IMR-90 (cell line): ENCODE results near the gene ROBO2. TPM values are rescaled to one million over a fixed set of nuclear protein-coding genes. Genes with fewer than 3 reads are reported as not detected.

Experiments used
- ATAC-seq: fragments of 200-7000 bp; cut with Tn5 transposase; 2 replicates; pipeline ENCODE4 v1.9.1; 2020; ENCODE audit warnings: low read depth, mild to moderate bottlenecking, moderate library complexity
- BruUV-seq: library from RNA; stranded (reverse); fragments of 400-500 nt; replicated peaks from 2 replicates; lab custom pipeline; 2021; lab: Mats Ljungman, UMichigan
- CTCF ChIA-PET: fragments of 300-600 bp; formaldehyde crosslinking; extraction: SDS; loops from one replicate; lab custom pipeline; 2021; ENCODE audit warnings: antibody characterized with exemption; lab: Yijun Ruan, JAX
- POLR2A ChIA-PET: fragments of 300-600 bp; sonication (Branson Sonifier 250); formaldehyde crosslinking; loops from one replicate; lab custom pipeline; 2022; ENCODE audit warnings: antibody characterized with exemption; ENCODE audit not compliant: unreplicated experiment; lab: Charles Lee
- DNase-seq: peaks from one replicate; pipeline ENCODE4 v3.0.0; 2013
- H2AFZ ChIP-seq: replicated peaks from 2 replicates; pipeline ENCODE3; 2013; ENCODE audit warnings: low read length, mild to moderate bottlenecking; ENCODE audit not compliant: poor library complexity
- H2AK5ac ChIP-seq: 2 replicates; pipeline ENCODE4 v1.6.1; 2013; ENCODE audit warnings: low read depth, low read length, inconsistent platforms
- H2AK9ac ChIP-seq: replicated peaks from 2 replicates; pipeline ENCODE3; 2013; ENCODE audit warnings: mild to moderate bottlenecking, low read depth, low read length, moderate library complexity; ENCODE audit not compliant: poor library complexity
- H2BK120ac ChIP-seq: 2 replicates; pipeline ENCODE4 v1.6.1; 2013; ENCODE audit warnings: low read depth, low read length, inconsistent platforms
- H2BK15ac ChIP-seq: 3 replicates; pipeline ENCODE4 v1.6.1; 2013; ENCODE audit warnings: low read depth, low read length, inconsistent platforms
- H2BK20ac ChIP-seq: 2 replicates; pipeline ENCODE4 v1.6.1; 2013; ENCODE audit warnings: low read depth, mild to moderate bottlenecking, inconsistent platforms, low read length, moderate library complexity
- H2BK5ac ChIP-seq: 2 replicates; pipeline ENCODE4 v1.6.1; 2013; ENCODE audit warnings: mild to moderate bottlenecking, low read depth, low read length, inconsistent platforms; ENCODE audit not compliant: poor library complexity, severe bottlenecking
- H3K14ac ChIP-seq: replicated peaks from 2 replicates; pipeline ENCODE4 v1.6.1; 2013; ENCODE audit warnings: low read depth, low read length, inconsistent platforms
- H3K18ac ChIP-seq: 2 replicates; pipeline ENCODE4 v1.6.1; 2013; ENCODE audit warnings: low read depth, low read length, control low read depth
- H3K23ac ChIP-seq: 2 replicates; pipeline ENCODE4 v1.6.1; 2013; ENCODE audit warnings: low read depth, low read length, inconsistent platforms
- H3K27ac ChIP-seq: 2 replicates; pipeline ENCODE4 v1.5.1; 2013; ENCODE audit warnings: mild to moderate bottlenecking, control low read depth, low read length; ENCODE audit not compliant: insufficient read depth
- H3K27me3 ChIP-seq: 2 replicates; pipeline ENCODE4 v1.6.1; 2013; ENCODE audit warnings: low read length; ENCODE audit not compliant: control insufficient read depth, insufficient read depth
- H3K36me3 ChIP-seq: 2 replicates; pipeline ENCODE4 v1.6.1; 2013; ENCODE audit warnings: low read length, mixed read lengths; ENCODE audit not compliant: control insufficient read depth, insufficient read depth
- H3K4ac ChIP-seq: 2 replicates; pipeline ENCODE4 v1.6.1; 2013; ENCODE audit warnings: low read depth, low read length, inconsistent platforms
- H3K4me1 ChIP-seq: 2 replicates; pipeline ENCODE4 v1.6.1; 2013; ENCODE audit warnings: low read length, mixed read lengths; ENCODE audit not compliant: control insufficient read depth, insufficient read depth
- H3K4me2 ChIP-seq: 2 replicates; pipeline ENCODE4 v1.6.1; 2013; ENCODE audit warnings: low read depth, mild to moderate bottlenecking, control low read depth, low read length, moderate library complexity
- H3K4me3 ChIP-seq: 2 replicates; pipeline ENCODE4 v1.5.1; 2013; ENCODE audit warnings: low read depth, mild to moderate bottlenecking, control low read depth, low read length, moderate library complexity; ENCODE audit not compliant: insufficient read depth
- H3K56ac ChIP-seq: 2 replicates; pipeline ENCODE4 v1.6.1; 2013; ENCODE audit warnings: low read length, inconsistent platforms; ENCODE audit not compliant: insufficient read depth; ENCODE audit errors: extremely low read depth
- H3K79me1 ChIP-seq, 2 experiments: 2 replicates each; pipeline ENCODE4 v1.6.1; 2013; ENCODE audit warnings: low read length in 2 of 2, inconsistent platforms in 1 of 2, low read depth in 1 of 2
- H3K9ac ChIP-seq: 2 replicates; pipeline ENCODE4 v1.6.1; 2013; ENCODE audit warnings: low read depth, low read length, control low read depth
- H3K9me1 ChIP-seq: 2 replicates; pipeline ENCODE4 v1.6.1; 2013; ENCODE audit warnings: low read length, inconsistent platforms; ENCODE audit not compliant: insufficient read depth
- H3K9me3 ChIP-seq: 2 replicates; pipeline ENCODE4 v1.6.1; 2013; ENCODE audit warnings: low read length; ENCODE audit not compliant: control insufficient read depth, insufficient read depth
- H4K20me1 ChIP-seq: 2 replicates; pipeline ENCODE4 v1.6.1; 2013; ENCODE audit warnings: low read length, inconsistent platforms; ENCODE audit not compliant: insufficient read depth
- H4K5ac ChIP-seq: 2 replicates; pipeline ENCODE4 v1.6.1; 2013; ENCODE audit warnings: mild to moderate bottlenecking, low read depth, low read length, control low read depth
- H4K8ac ChIP-seq, 2 experiments: 2 replicates each; pipeline ENCODE4 v1.6.1; 2013; ENCODE audit warnings: low read depth in 2 of 2, low read length in 2 of 2, control low read depth in 1 of 2, inconsistent platforms in 1 of 2
- H4K91ac ChIP-seq: 2 replicates; pipeline ENCODE4 v1.6.1; 2013; ENCODE audit warnings: low read depth, low read length, inconsistent platforms; ENCODE audit not compliant: insufficient read depth
- BHLHE40 ChIP-seq: fragments of 150-350 bp; IDR thresholded peaks from 2 replicates; pipeline ENCODE4 v1.6.1; 2016; ENCODE audit warnings: mild to moderate bottlenecking, low read depth, low read length
- CEBPB ChIP-seq: IDR thresholded peaks from 2 replicates; pipeline ENCODE4 v1.6.1; 2012; ENCODE audit warnings: low read depth, low read length, improper control_type of control experiment
- CHD1 ChIP-seq: IDR thresholded peaks from 2 replicates; pipeline ENCODE4 v1.6.1; 2012; ENCODE audit warnings: low read depth, low read length, improper control_type of control experiment
- FOS ChIP-seq: fragments of 150-350 bp; IDR thresholded peaks from 2 replicates; pipeline ENCODE4 v1.6.1; 2016; ENCODE audit warnings: low read depth, low read length
- MAFK ChIP-seq: IDR thresholded peaks from 2 replicates; pipeline ENCODE4 v1.6.1; 2012; ENCODE audit warnings: low read depth, low read length, improper control_type of control experiment
- MAZ ChIP-seq: IDR thresholded peaks from 2 replicates; pipeline ENCODE4 v1.6.1; 2012; ENCODE audit warnings: low read depth, mild to moderate bottlenecking, low read length, improper control_type of control experiment, moderate library complexity, borderline replicate concordance
- MXI1 ChIP-seq: IDR thresholded peaks from 2 replicates; pipeline ENCODE4 v1.6.1; 2012; ENCODE audit warnings: low read depth, mild to moderate bottlenecking, low read length, moderate library complexity, borderline replicate concordance
- NFE2L2 ChIP-seq: fragments of 150-350 bp; IDR thresholded peaks from 2 replicates; pipeline ENCODE4 v1.6.1; 2016; ENCODE audit warnings: low read depth, mild to moderate bottlenecking, low read length
- POLR2A ChIP-seq: IDR thresholded peaks from 2 replicates; pipeline ENCODE4 v1.6.1; 2012; ENCODE audit warnings: mild to moderate bottlenecking, low read depth, low read length
- RAD21 ChIP-seq: IDR thresholded peaks from 2 replicates; pipeline ENCODE4 v1.6.1; 2012; ENCODE audit warnings: low read length, improper control_type of control experiment
- RCOR1 ChIP-seq: IDR thresholded peaks from 2 replicates; pipeline ENCODE4 v1.6.1; 2012; ENCODE audit warnings: mild to moderate bottlenecking, low read length, improper control_type of control experiment; ENCODE audit not compliant: insufficient replicate concordance
- RFX5 ChIP-seq: IDR thresholded peaks from 2 replicates; pipeline ENCODE4 v1.8.0; 2012; ENCODE audit warnings: low read depth, mild to moderate bottlenecking, low read length, moderate library complexity
- SMC3 ChIP-seq: fragments of 150-350 bp; IDR thresholded peaks from 2 replicates; pipeline ENCODE4 v1.6.1; 2016; ENCODE audit warnings: low read depth, mild to moderate bottlenecking, antibody characterized with exemption, low read length, moderate library complexity
- WGBS, 2 experiments: methylation state at CpG; one replicate each; pipeline versions ENCODE4 v1.1.5 to v1.1.7; 2013; ENCODE audit warnings: missing lambda C conversion rate in 2 of 2; ENCODE audit not compliant: insufficient read length in 1 of 2; ENCODE audit errors: extremely low coverage in 2 of 2; 5-methylcytosine and 5-hydroxymethylcytosine counted together
- dilution Hi-C: fragments of 300-500 bp; cut with HindIII; formaldehyde crosslinking; loops from one replicate; pipeline ENCODE4 v1.14.3; 2018; ENCODE audit warnings: low sequenced_read_pairs; ENCODE audit not compliant: unreplicated experiment
- in situ Hi-C: fragments of 300-500 bp; cut with MboI; formaldehyde crosslinking; loops from 3 replicates; pipeline ENCODE4 v1.14.3; 2019; ENCODE audit warnings: low sequenced_read_pairs, inconsistent platforms, mixed read lengths
- intact Hi-C: fragments of 100-400 bp; cut with micrococcal nuclease; formaldehyde crosslinking; loops from 2 replicates; pipeline ENCODE4 v1.10.0; 2022
- polyA plus RNA-seq, 3 experiments: library from polyadenylated mRNA; depleted of rRNA; stranded (reverse); fragments of >200 nt; gene quantifications; 2 replicates each; pipeline ENCODE4 v1.2.3, GENCODE V29; 2012; ENCODE audit warnings: low replicate concordance in 1 of 3
- total RNA-seq: library from RNA; depleted of rRNA; stranded (reverse); fragments of >200 nt; gene quantifications from 2 replicates; pipeline ENCODE4 v1.2.3, GENCODE V29; 2012
- TF ChIP-seq, protein P1 (sequence below): fragments of 150-350 bp; IDR thresholded peaks from 2 replicates; pipeline ENCODE4 v1.6.1; 2016; ENCODE audit warnings: low read depth, mild to moderate bottlenecking, low read length, moderate library complexity, borderline replicate concordance
- TF ChIP-seq, protein P2 (sequence below): conservative IDR thresholded peaks from 2 replicates; pipeline ENCODE4 v1.5.1; 2012; ENCODE audit warnings: mild to moderate bottlenecking, low read depth, low read length, improper control_type of control experiment
- TF ChIP-seq, protein P3 (sequence below): fragments of 150-350 bp; IDR thresholded peaks from 2 replicates; pipeline ENCODE4 v1.6.1; 2017; ENCODE audit warnings: mild to moderate bottlenecking, antibody characterized with exemption, low read length, low read depth

Gene ROBO2
- total and polyA plus RNA-seq, 2 of the 4 experiments (the other 2 are of a cell fraction) = 9.3 to 14.5 TPM

DNA sequence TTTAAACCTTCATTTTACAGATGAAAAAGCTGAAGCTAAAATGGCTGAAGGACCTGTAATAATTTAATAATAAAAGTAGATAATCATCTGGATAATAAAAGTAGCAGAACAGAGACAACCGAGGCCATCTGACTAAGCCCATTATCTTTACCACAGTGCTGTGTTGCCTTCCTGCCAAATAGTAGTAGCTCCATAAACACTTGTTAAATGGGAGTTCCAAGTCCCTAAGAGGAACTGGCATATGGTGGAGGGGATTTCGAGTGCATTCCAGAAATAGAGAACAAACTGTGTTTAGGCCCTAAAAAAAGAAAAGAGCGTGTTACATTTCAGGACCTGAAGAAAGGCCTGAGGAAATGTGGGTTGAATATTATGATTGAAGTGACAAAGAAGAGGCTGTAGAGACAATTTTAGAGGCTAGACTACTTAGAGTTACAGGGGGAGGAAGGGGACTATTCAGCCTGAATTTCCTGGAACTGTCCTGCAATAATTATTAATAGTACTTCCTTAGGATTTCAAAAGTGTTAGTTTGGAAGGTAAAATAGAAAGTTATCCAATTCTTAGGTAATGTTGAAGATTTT is 424.3 kb downstream of the ROBO2 start:
- POLR2A ChIA-PET = no interaction called here
- TF ChIP-seq NFE2L2 (no peak), RFX5 (no peak), MXI1 (no peak), CHD1 (no peak), RAD21 (no peak), CEBPB (no peak), SMC3 (no peak), RCOR1 (no peak), MAFK (no peak), MAZ (no peak), FOS (no peak), POLR2A (no peak), BHLHE40 (no peak)
- TF ChIP-seq, protein P1, sequence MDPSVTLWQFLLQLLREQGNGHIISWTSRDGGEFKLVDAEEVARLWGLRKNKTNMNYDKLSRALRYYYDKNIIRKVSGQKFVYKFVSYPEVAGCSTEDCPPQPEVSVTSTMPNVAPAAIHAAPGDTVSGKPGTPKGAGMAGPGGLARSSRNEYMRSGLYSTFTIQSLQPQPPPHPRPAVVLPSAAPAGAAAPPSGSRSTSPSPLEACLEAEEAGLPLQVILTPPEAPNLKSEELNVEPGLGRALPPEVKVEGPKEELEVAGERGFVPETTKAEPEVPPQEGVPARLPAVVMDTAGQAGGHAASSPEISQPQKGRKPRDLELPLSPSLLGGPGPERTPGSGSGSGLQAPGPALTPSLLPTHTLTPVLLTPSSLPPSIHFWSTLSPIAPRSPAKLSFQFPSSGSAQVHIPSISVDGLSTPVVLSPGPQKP = no peak
- TF ChIP-seq, protein P2, sequence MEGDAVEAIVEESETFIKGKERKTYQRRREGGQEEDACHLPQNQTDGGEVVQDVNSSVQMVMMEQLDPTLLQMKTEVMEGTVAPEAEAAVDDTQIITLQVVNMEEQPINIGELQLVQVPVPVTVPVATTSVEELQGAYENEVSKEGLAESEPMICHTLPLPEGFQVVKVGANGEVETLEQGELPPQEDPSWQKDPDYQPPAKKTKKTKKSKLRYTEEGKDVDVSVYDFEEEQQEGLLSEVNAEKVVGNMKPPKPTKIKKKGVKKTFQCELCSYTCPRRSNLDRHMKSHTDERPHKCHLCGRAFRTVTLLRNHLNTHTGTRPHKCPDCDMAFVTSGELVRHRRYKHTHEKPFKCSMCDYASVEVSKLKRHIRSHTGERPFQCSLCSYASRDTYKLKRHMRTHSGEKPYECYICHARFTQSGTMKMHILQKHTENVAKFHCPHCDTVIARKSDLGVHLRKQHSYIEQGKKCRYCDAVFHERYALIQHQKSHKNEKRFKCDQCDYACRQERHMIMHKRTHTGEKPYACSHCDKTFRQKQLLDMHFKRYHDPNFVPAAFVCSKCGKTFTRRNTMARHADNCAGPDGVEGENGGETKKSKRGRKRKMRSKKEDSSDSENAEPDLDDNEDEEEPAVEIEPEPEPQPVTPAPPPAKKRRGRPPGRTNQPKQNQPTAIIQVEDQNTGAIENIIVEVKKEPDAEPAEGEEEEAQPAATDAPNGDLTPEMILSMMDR = no peak
- TF ChIP-seq, protein P3, sequence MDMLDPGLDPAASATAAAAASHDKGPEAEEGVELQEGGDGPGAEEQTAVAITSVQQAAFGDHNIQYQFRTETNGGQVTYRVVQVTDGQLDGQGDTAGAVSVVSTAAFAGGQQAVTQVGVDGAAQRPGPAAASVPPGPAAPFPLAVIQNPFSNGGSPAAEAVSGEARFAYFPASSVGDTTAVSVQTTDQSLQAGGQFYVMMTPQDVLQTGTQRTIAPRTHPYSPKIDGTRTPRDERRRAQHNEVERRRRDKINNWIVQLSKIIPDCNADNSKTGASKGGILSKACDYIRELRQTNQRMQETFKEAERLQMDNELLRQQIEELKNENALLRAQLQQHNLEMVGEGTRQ = no peak
- H3K9ac ChIP-seq = no peak overlapping the region
- dilution Hi-C loops = no loop called here
- H3K79me1 ChIP-seq = no peaks in the 10 kb centered on the region
- no peak overlapping the region for H2BK5ac ChIP-seq
- no peaks in the 10 kb centered on the region for H3K36me3 ChIP-seq
- H2BK120ac ChIP-seq = no peak overlapping the region
- in situ Hi-C loops = no loop called here
- H3K56ac ChIP-seq = no peak overlapping the region
- no peak overlapping the region for H3K27ac ChIP-seq
- no peak overlapping the region for H2BK20ac ChIP-seq
- H3K27me3 ChIP-seq = no peaks in the 10 kb centered on the region
- H4K8ac ChIP-seq = no peak overlapping the region
- WGBS, 2 experiments = 83% methylated on average over 2 of the region's 3 CpGs; no CpG with 5 or more reads in 1 of the 2 experiments
- H2BK15ac ChIP-seq = no peak overlapping the region
- H3K23ac ChIP-seq = no peak overlapping the region
- no peak overlapping the region for H4K5ac ChIP-seq
- H2AFZ ChIP-seq = no peak overlapping the region
- intact Hi-C loops = no loop called here
- no peaks in the 10 kb centered on the region for H4K20me1 ChIP-seq
- H2AK9ac ChIP-seq = no peak overlapping the region
- H3K9me1 ChIP-seq = no peaks in the 10 kb centered on the region
- H3K4ac ChIP-seq = no peak overlapping the region
- no peak for ATAC-seq
- no peaks in the 10 kb centered on the region; the same call in 1 of the 2 replicates for H3K9me3 ChIP-seq
- H2AK5ac ChIP-seq = no peak overlapping the region
- CTCF ChIA-PET = interaction anchor here (0.5 kb wide), 1 partner anchor 22 kb away, joined by 9 read pairs; no protein-coding TSS in a partner anchor
- H3K4me2 ChIP-seq = no peak overlapping the region
- no peak for DNase-seq
- no peak overlapping the region for H3K14ac ChIP-seq
- H3K4me1 ChIP-seq = no peaks in the 10 kb centered on the region
- no TSS peak for BruUV-seq
- no peak overlapping the region for H3K4me3 ChIP-seq
- H4K91ac ChIP-seq = no peak overlapping the region
- H3K18ac ChIP-seq = no peak overlapping the region
